Mucosa of rectum (tissue), 2 donors: ENCODE data around the gene PEPD.
"Not testable (repeated sequence)": the region's sequence is repeated elsewhere in the genome, so short reads cannot be mapped to it uniquely, and the experiment has no call there.

Experiments
- H3K27ac ChIP-seq, 2 donors: one replicate each; pipeline ENCODE4 v1.7.0; 2013; ENCODE audit warnings: inconsistent platforms in 2 of 2, low read depth in 2 of 2, low read length in 2 of 2
- H3K27me3 ChIP-seq, 2 donors: one replicate each; pipeline ENCODE4 v1.7.0; 2013; ENCODE audit warnings: low read length in 2 of 2; ENCODE audit not compliant: control insufficient read depth in 2 of 2, insufficient read depth in 2 of 2
- H3K36me3 ChIP-seq, 2 donors: one replicate each; pipeline ENCODE4 v1.7.0; 2013; ENCODE audit warnings: low read length in 2 of 2; ENCODE audit not compliant: control insufficient read depth in 2 of 2, insufficient read depth in 2 of 2
- H3K4me1 ChIP-seq, 2 donors: one replicate each; pipeline ENCODE4 v1.7.0; 2013; ENCODE audit warnings: low read length in 2 of 2, mild to moderate bottlenecking in 1 of 2; ENCODE audit not compliant: control insufficient read depth in 2 of 2, insufficient read depth in 2 of 2
- H3K4me3 ChIP-seq, 2 donors: one replicate each; pipeline ENCODE4 v1.7.0; 2013; ENCODE audit warnings: low read length in 2 of 2
- H3K9ac ChIP-seq, 2 donors: one replicate each; pipeline ENCODE4 v1.7.0; 2013; ENCODE audit warnings: low read length in 2 of 2, low read depth in 1 of 2, mild to moderate bottlenecking in 1 of 2
- H3K9me3 ChIP-seq, 2 donors: one replicate each; pipeline ENCODE4 v1.7.0; 2013; ENCODE audit warnings: low read length in 2 of 2; ENCODE audit not compliant: control insufficient read depth in 2 of 2
- donor health status: healthy.
- donor health status: Normal muscosa, but diverticular disease.

PEPD gene

GRCh38 chr19:33521480-33522370 lies at the start of gene PEPD:
Gene PEPD, minus strand, starts transcription at chr19:33521791. Its CDS starts 31 bp downstream, at chr19:33521760.
- H3K27me3 ChIP-seq: no peaks in the 10 kb centered on the region
- H3K9ac ChIP-seq: peak within 1 kb of the TSS; percentile 56 to 68
- peak within 1 kb of the TSS; percentile 79 to 81 for H3K4me3 ChIP-seq
- peaks cover 6 to 10% of the 10 kb centered on the region in 2 donors for H3K4me1 ChIP-seq
- H3K36me3 ChIP-seq: no peaks in the 10 kb centered on the region
- no peaks in the 10 kb centered on the region for H3K9me3 ChIP-seq
- H3K27ac ChIP-seq: peak within 1 kb of the TSS in 1 of 2 donors; percentile 16

DNA sequence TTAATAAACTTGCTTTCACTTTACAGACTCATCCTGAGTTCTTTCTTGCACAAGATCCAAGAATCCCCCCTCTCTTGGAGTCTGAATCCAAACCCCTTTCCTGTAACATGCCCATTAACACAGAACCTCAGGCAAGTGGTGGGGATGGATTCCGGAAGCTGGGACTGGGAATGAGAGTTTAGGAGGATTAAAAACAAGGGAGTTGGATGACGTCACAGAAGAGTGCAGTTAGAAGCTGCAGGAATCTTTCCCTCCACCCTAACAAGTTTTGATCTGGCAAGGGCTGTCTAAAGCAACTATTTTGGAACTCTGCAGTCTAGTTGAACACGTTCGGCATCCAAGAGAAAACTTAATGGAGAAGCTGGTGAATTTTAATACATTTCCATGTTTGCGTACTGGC lies 48.2 kb upstream of the PEPD start:
- Histone ChIP-seq H3K9ac (no peak overlapping the region), H3K4me1 (no peaks in the 10 kb centered on the region), H3K27me3 (no peaks in the 10 kb centered on the region), H3K9me3 (no peaks in the 10 kb centered on the region), H3K4me3 (no peak overlapping the region), H3K27ac (no peak overlapping the region), H3K36me3 (no peaks in the 10 kb centered on the region)

GRCh38 chr19:33568706-33569105 lies 47.1 kb upstream of the PEPD start:
- Histone ChIP-seq H3K4me1 (no peaks in the 10 kb centered on the region), H3K9ac (no peak overlapping the region), H3K9me3 (no peaks in the 10 kb centered on the region), H3K27ac (no peak overlapping the region), H3K36me3 (no peaks in the 10 kb centered on the region), H3K27me3 (no peaks in the 10 kb centered on the region), H3K4me3 (no peak overlapping the region)

DNA sequence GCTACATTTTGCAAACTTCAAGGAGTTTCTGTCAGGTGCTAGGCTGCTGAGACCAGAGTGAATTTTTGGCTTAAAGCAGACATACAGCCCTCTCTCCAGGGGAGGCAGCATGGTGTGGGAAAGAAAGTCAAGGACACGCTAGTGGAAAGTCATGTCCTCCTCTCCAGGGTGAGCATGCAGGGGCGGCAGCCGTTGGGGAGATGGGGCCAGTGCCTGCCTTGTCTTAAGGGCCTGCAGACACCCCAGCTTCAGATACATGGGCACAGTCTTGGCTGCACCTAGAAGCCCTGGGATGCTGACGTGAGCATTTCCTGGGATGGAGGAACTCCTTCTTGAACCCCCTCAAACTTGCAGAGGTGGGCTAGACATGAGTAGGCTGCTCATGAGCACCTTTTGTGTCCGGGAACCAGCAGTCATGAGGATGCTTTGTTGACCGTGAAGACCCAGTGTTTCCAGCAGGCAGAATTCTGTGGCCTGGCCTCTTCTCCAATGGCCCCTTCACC lies 43.3 kb upstream of the PEPD start:
- Histone ChIP-seq H3K4me3 (no peak overlapping the region), H3K9ac (no peak overlapping the region), H3K27ac (no peak overlapping the region), H3K9me3 (no peaks in the 10 kb centered on the region), H3K4me1 (no peaks in the 10 kb centered on the region), H3K36me3 (no peaks in the 10 kb centered on the region), H3K27me3 (no peaks in the 10 kb centered on the region)

DNA sequence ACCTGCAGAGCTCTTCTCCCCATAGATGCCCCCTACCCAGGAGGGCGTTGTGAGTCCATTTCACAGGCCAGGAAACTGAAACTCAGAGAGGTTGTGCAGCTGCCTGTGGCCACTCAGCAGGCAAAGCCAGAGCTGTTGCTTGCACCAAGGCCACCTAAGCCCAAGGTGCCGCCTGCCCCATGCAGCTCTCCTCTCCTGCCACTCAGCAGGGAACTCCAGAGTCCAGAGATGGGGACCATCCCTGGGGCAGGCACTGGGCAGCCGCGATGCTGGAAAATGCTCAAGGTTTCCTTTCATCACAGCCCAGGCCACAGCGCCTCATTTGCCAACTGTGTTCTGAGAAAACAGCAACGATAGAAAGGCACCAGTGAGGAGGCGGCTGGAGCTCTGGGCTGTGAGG lies 41.0 kb upstream of the PEPD start:
- Histone ChIP-seq H3K9me3 (no peaks in the 10 kb centered on the region), H3K27me3 (no peaks in the 10 kb centered on the region), H3K9ac (no peak overlapping the region), H3K4me1 (no peaks in the 10 kb centered on the region), H3K36me3 (no peaks in the 10 kb centered on the region), H3K27ac (no peak overlapping the region), H3K4me3 (no peak overlapping the region)

GRCh38 chr19:33561666-33562065 lies 40.1 kb upstream of the PEPD start:
- H3K4me1 ChIP-seq, H3K27me3 ChIP-seq, H3K36me3 ChIP-seq, H3K4me3 ChIP-seq, H3K9ac ChIP-seq, H3K27ac ChIP-seq, H3K9me3 ChIP-seq: not testable (repeated sequence)

DNA sequence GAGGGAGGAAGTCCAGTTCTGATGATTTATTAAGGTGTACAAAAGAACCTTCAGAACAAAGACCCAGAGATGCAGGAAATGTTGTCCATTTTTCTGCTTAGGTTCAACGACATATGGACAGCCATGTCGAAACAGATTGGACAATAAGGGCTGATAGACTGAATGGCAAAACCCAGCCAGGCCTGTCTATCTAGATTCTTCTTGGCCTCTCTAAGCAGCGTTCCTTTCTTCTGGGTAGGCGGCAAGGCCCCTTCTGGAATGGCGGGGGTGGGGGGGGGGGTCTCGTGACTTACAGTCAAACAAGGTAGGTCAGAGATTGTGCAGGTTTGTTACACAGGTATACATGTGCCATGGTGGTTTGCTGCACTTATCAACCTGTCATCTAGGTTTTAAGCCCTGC lies 39.7 kb upstream of the PEPD start:
- H3K27me3 ChIP-seq: no peaks in the 10 kb centered on the region
- no peak overlapping the region for H3K27ac ChIP-seq
- H3K9me3 ChIP-seq: no peaks in the 10 kb centered on the region
- H3K9ac ChIP-seq: no peak overlapping the region
- no peaks in the 10 kb centered on the region for H3K36me3 ChIP-seq
- H3K4me3 ChIP-seq: no peak overlapping the region
- no peaks in the 10 kb centered on the region for H3K4me1 ChIP-seq

GRCh38 chr19:33559996-33560395 lies 38.4 kb upstream of the PEPD start:
- Histone ChIP-seq H3K27ac (no peak overlapping the region), H3K27me3 (no peaks in the 10 kb centered on the region), H3K36me3 (no peaks in the 10 kb centered on the region), H3K4me3 (no peak overlapping the region), H3K9me3 (no peaks in the 10 kb centered on the region), H3K4me1 (no peaks in the 10 kb centered on the region), H3K9ac (no peak overlapping the region)

DNA sequence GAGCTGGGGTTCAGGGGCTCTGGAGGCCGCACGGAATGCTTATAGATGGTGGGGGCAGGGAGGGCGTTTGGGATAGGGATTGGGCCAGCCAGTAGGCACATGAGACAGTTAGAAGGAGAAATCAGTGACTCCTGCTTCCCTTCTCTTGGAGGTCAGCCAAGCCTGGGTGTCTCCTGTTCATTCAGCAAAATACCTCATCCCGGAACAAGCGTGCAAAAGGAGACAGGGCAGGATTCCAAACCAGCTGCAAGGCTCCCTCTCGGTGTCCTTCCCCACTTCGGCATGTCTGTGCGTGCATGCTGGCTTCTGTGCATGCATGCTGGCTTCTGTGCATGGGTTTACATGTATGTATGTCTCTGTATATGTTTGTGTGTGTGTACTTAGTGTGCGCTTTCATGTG lies 37.3 kb upstream of the PEPD start:
- Histone ChIP-seq H3K36me3 (no peaks in the 10 kb centered on the region), H3K4me1 (no peaks in the 10 kb centered on the region), H3K4me3 (no peak overlapping the region), H3K9me3 (no peaks in the 10 kb centered on the region), H3K27ac (no peak overlapping the region), H3K9ac (no peak overlapping the region), H3K27me3 (no peaks in the 10 kb centered on the region)

GRCh38 chr19:33558151-33558550 lies 36.6 kb upstream of the PEPD start:
- H3K36me3 ChIP-seq: no peaks in the 10 kb centered on the region
- H3K9me3 ChIP-seq: no peaks in the 10 kb centered on the region
- H3K9ac ChIP-seq: no peak overlapping the region
- no peak overlapping the region for H3K4me3 ChIP-seq
- H3K4me1 ChIP-seq: no peaks in the 10 kb centered on the region
- no peaks in the 10 kb centered on the region for H3K27me3 ChIP-seq
- no peak overlapping the region for H3K27ac ChIP-seq
